ENCODE results near the gene PCARE. TPM values are rescaled to one million over a fixed set of nuclear protein-coding genes. Genes with fewer than 3 reads are reported as not detected.

The PCARE gene
- total and polyA plus RNA-seq, 7 donors: 0.02 to 1.0 (median 0.39) TPM

DNA sequence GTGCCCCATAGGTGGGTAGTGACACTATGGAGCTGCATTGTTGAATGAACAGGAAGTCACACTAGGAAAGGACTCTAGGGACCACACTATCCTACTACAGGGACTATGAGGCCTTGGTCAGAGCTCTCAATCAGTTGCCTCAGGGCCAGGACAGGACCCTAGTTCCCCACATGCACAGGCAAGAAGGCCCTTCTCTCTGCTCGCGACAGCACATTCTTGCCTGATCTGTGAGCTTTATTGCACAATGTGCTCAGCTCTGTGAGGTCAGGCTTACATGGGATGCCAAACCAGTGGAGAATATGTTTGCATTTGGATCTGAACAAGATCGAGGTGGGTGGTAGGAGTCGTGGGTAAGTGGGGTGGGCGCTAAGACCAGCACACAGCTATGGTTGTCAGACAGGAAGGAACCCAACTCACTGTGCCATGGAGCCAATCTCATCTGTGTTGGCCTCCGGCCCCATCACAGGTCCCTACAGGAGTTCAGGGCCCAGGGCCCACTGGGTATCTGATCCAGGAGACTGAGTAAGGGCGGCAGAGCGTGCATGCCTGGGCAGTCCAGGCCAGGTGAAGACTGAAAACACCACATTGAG lies 8.0 kb downstream of the PCARE start:
- intact Hi-C loops (cut with DNase I): loop anchor here in 1 of 2 donors (5.0 kb wide), 1 partner anchor 46 kb away; no protein-coding TSS in a partner anchor
- 87 to 91% (median 89%) methylated on average over 8 of the region's 8 CpGs for WGBS, 3 donors
- no peaks in the 10 kb centered on the region for H3K27me3 ChIP-seq (ENCODE audit: insufficient read depth in 3 of 3, low read length in 2 of 3)
- H3K4me3 ChIP-seq: no peak overlapping the region
- peaks cover 16% of the 10 kb centered on the region for H3K4me1 ChIP-seq
- DNase-seq (no peak), ATAC-seq (peak in 3 of 4 donors; percentile 38 to 44 (median 40))
- no peaks in the 10 kb centered on the region for H3K9me3 ChIP-seq
- TF ChIP-seq, protein P1, sequence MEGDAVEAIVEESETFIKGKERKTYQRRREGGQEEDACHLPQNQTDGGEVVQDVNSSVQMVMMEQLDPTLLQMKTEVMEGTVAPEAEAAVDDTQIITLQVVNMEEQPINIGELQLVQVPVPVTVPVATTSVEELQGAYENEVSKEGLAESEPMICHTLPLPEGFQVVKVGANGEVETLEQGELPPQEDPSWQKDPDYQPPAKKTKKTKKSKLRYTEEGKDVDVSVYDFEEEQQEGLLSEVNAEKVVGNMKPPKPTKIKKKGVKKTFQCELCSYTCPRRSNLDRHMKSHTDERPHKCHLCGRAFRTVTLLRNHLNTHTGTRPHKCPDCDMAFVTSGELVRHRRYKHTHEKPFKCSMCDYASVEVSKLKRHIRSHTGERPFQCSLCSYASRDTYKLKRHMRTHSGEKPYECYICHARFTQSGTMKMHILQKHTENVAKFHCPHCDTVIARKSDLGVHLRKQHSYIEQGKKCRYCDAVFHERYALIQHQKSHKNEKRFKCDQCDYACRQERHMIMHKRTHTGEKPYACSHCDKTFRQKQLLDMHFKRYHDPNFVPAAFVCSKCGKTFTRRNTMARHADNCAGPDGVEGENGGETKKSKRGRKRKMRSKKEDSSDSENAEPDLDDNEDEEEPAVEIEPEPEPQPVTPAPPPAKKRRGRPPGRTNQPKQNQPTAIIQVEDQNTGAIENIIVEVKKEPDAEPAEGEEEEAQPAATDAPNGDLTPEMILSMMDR (IDR thresholded peaks at IDR 0.05): no peak
- H3K27ac ChIP-seq: no peak overlapping the region
- H3K36me3 ChIP-seq (ENCODE audit: insufficient read depth in 1 of 2, low read depth in 1 of 2): no peaks in the 10 kb centered on the region

DNA sequence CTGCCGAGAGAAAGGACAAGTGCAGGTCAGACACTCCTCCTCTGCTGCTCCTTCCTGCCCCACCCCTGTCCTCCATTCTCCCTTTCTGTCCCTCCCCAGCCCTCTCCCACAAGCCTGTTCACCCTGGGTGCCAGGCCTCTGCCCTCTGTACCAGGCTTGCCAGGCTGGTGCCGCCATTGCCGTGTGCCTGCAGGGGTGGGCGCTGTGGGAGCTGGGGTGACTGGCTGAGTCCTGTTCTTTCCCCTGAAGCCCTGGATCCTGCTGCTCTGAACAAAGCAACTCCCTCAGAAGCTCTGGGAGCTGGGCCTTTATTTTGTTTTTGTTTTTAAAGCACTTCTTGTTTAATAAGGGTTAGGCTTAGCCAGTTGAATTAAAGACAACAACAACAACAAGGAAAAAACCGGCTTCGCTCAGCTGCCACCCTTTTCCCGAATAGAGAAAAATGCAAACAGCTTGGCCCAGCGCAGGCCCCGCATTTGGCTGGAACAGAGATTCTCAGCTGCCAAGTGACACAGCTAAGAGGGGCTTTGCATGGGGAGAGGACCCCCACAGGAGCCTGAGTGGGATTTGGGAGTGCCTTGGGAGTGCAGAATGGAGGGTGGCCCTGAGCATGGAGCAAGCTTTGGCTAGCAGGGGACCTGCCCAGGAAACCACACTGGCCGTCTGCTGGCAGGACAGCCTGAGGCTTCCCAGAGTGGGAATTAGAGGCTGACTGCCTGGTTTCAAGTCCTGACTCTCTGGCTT lies 9.1 kb downstream of the PCARE start:
- Histone ChIP-seq H3K4me3 (no peak overlapping the region), H3K9me3 (no peaks in the 10 kb centered on the region), H3K4me1 (peaks cover 16% of the 10 kb centered on the region), H3K27ac (peak overlapping the region; percentile 36), H3K27me3 (ENCODE audit: insufficient read depth in 3 of 3, low read length in 2 of 3) (no peaks in the 10 kb centered on the region), H3K36me3 (ENCODE audit: insufficient read depth in 1 of 2, low read depth in 1 of 2) (no peaks in the 10 kb centered on the region)
- ATAC-seq: peak; percentile 18 to 52 (median 36)
- 41 to 61% (median 48%) methylated on average over 10 of the region's 10 CpGs for WGBS, 3 donors
- intact Hi-C loops (cut with DNase I): loop anchor here in 1 of 2 donors (5.0 kb wide), 1 partner anchor 47 kb away; no protein-coding TSS in a partner anchor
- no peak for DNase-seq
- TF ChIP-seq, protein P1 (IDR thresholded peaks at IDR 0.05): no peak

DNA sequence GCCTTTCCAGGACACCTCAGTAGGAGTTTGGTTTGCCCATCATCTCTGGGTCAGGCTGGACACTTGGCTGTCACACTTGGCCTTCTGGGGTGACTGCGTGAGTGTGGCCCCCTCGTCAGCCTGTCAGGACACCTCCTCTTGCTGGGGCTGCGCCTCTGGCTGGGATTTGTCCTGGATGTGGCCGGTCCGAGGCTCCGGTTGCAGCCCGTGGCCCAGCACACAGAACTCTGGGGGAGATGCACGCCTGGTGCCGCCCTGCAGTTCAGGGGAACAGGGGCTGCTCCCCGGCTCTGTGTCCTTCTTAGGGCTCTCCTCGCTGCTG lies 9.6 kb downstream of the PCARE start:
- ATAC-seq: peak in 3 of 4 donors; percentile 3 to 10 (median 4)
- Histone ChIP-seq H3K4me3 (no peak overlapping the region), H3K27ac (peak overlapping the region; percentile 36), H3K9me3 (no peaks in the 10 kb centered on the region), H3K4me1 (peaks cover 16% of the 10 kb centered on the region), H3K36me3 (ENCODE audit: insufficient read depth in 1 of 2, low read depth in 1 of 2) (no peaks in the 10 kb centered on the region), H3K27me3 (ENCODE audit: insufficient read depth in 3 of 3, low read length in 2 of 3) (no peaks in the 10 kb centered on the region)
- no peak for DNase-seq
- TF ChIP-seq, protein P1 (IDR thresholded peaks at IDR 0.05): no peak
- WGBS, 3 donors: 44 to 66% (median 58%) methylated on average over 11 of the region's 11 CpGs
- intact Hi-C loops (cut with DNase I): loop anchor here in 1 of 2 donors (5.0 kb wide), 1 partner anchor 48 kb away; no protein-coding TSS in a partner anchor

DNA sequence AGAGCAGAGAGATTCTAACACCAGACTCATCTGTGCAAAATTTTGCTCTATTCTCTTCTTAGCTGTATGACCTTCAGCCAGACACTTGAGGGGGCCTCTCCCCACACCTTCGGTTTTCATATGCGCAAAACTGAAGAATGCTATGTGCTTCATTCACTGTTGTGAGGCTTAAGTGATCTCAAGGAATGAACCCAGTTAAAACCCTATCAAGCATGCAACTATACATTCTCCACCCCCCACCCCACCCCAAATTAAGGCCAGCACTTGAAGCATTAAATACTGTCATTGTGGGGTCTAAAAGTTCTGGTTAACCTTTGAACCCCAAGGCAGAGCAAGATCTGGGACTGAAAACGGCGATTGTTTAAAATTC lies 10.0 kb downstream of the PCARE start:
- Histone ChIP-seq H3K27ac (no peak overlapping the region), H3K4me3 (no peak overlapping the region), H3K9me3 (no peaks in the 10 kb centered on the region), H3K4me1 (peaks cover 16% of the 10 kb centered on the region), H3K27me3 (ENCODE audit: insufficient read depth in 3 of 3, low read length in 2 of 3) (no peaks in the 10 kb centered on the region), H3K36me3 (ENCODE audit: insufficient read depth in 1 of 2, low read depth in 1 of 2) (no peaks in the 10 kb centered on the region)
- intact Hi-C loops (cut with DNase I): no loop called here
- TF ChIP-seq, protein P1 (IDR thresholded peaks at IDR 0.05): no peak
- 73 to 81% (median 81%) methylated on average over 4 of the region's 4 CpGs for WGBS, 3 donors
- no peak for DNase-seq
- ATAC-seq: no peak
